ENCODE data around the gene INSIG1.

Gene INSIG1

GRCh38 chr7:155323001-155323638 lies 25.4 kb downstream of the INSIG1 start:
- Histone ChIP-seq H3K4me3 (ENCODE audit: low read depth in 1 of 2, low read length in 2 of 2) (no peak overlapping the region), H3K9ac (ENCODE audit: low read length) (no peak overlapping the region), H3K27ac (ENCODE audit: low read depth, low read length) (no peak overlapping the region), H3K4me1 (ENCODE audit: insufficient read depth, low read length) (no peaks in the 10 kb centered on the region), H3K9me3 (ENCODE audit: low read length) (no peaks in the 10 kb centered on the region), H3K27me3 (ENCODE audit: control insufficient read depth in 1 of 2, insufficient read depth in 2 of 2, low read length in 2 of 2) (peaks cover 0 to 3% of the 10 kb centered on the region in 2 donors), H3K36me3 (ENCODE audit: insufficient read depth, low read length) (no peaks in the 10 kb centered on the region)

DNA sequence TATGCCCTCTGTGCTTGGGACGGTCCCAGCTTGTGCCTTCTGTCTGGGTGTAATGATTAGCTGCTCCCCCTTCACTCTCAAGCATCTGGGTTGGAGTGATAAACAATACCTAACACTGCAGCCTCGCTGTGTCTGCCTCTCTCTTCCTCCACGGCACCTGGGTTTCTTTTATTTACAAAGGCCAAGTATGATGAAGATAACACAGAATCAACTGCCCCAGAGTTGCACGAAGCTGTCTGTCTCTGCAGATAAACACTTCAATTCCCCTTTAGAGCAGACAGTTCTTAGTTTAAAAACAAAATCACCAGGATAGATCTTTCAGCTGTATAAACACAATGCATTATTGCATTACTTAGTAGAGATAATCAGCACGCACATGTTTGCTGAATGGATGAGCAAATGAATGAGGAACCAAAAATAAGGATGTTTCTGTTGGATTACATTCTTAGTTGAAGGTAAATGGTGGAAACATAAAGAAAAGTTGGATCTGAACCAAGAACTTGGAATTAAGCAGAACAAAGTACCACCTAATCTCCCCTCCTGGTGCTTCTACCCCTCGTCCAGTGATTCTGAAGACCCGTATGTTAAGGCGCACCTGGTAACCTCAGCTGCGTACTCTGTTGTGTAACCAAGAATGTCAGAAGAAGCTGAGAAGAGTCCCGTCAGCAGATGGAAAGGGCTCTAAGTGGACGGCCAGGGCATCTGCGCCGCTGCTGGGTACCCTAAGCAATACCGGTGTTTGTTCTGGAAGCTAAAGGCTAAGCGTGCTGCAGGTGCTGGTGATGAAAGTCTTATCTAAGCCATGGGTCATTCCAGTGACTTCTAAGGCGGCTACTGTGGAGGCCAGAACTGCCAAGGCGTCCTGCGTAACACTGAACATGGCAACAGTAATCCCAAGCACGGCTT lies 26.6 kb downstream of the INSIG1 start:
- no peak overlapping the region for H3K4me3 ChIP-seq (ENCODE audit: low read depth in 1 of 2, low read length in 2 of 2)
- H3K27me3 ChIP-seq (ENCODE audit: control insufficient read depth in 1 of 2, insufficient read depth in 2 of 2, low read length in 2 of 2), result peaks cover 0 to 3% of the 10 kb centered on the region in 2 donors
- no peaks in the 10 kb centered on the region for H3K36me3 ChIP-seq (ENCODE audit: insufficient read depth, low read length)
- H3K27ac ChIP-seq (ENCODE audit: low read depth, low read length), result no peak overlapping the region
- no peaks in the 10 kb centered on the region for H3K4me1 ChIP-seq (ENCODE audit: insufficient read depth, low read length)
- no peaks in the 10 kb centered on the region for H3K9me3 ChIP-seq (ENCODE audit: low read length)
- H3K9ac ChIP-seq (ENCODE audit: low read length), result no peak overlapping the region

GRCh38 chr7:155324918-155325235 lies 27.2 kb downstream of the INSIG1 start:
- H3K36me3 ChIP-seq (ENCODE audit: insufficient read depth, low read length), result no peaks in the 10 kb centered on the region
- H3K27me3 ChIP-seq (ENCODE audit: control insufficient read depth in 1 of 2, insufficient read depth in 2 of 2, low read length in 2 of 2), result peaks cover 0 to 3% of the 10 kb centered on the region in 2 donors
- no peak overlapping the region for H3K9ac ChIP-seq (ENCODE audit: low read length)
- H3K4me1 ChIP-seq (ENCODE audit: insufficient read depth, low read length), result no peaks in the 10 kb centered on the region
- H3K9me3 ChIP-seq (ENCODE audit: low read length), result no peaks in the 10 kb centered on the region
- no peak overlapping the region for H3K27ac ChIP-seq (ENCODE audit: low read depth, low read length)
- H3K4me3 ChIP-seq (ENCODE audit: low read depth in 1 of 2, low read length in 2 of 2), result no peak overlapping the region

- Histone ChIP-seq H3K9me3 (ENCODE audit: low read length) (no peaks in the 10 kb centered on the region), H3K27ac (ENCODE audit: low read depth, low read length) (no peak overlapping the region), H3K4me3 (ENCODE audit: low read depth in 1 of 2, low read length in 2 of 2) (no peak overlapping the region), H3K9ac (ENCODE audit: low read length) (no peak overlapping the region), H3K4me1 (ENCODE audit: insufficient read depth, low read length) (no peaks in the 10 kb centered on the region), H3K27me3 (ENCODE audit: control insufficient read depth in 1 of 2, insufficient read depth in 2 of 2, low read length in 2 of 2) (peaks cover 0 to 3% of the 10 kb centered on the region in 2 donors), H3K36me3 (ENCODE audit: insufficient read depth, low read length) (no peaks in the 10 kb centered on the region)
Measured at GRCh38 chr7:155326385-155326784, 28.7 kb downstream of the INSIG1 start.

DNA sequence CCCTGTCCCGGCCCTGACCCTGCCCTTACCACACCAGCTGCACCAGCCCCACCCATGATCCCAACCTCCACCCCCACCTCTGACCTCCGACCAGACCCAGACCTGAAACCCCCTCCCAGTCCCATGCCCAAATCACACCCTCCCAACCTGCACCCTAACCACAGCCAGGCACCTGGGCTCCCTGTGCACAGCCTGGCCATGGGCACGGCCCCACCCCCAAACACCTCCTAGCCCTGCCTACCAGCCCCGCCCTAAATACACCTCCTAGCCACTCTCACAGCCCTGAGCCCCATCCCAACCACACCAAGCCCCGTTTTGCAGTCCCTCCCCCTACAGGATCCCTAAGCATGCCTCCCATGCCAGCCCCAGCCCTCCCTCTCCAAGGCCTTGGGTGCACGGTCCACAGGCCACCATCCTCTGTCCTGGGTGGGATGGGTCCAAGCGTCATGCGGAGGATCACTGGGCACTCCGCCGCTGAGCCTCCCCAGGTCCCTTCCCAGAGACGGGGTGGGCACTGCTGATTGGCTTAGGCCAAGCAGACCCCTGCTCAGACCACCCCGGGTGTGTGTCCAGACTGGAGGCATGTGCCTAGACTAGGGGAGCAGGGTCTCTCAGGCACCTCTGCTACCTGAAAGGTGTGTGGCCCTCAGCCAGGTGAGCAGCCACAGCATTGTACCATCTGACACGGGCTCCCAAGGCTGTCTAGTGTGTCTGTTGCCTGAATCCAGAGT lies 30.1 kb downstream of the INSIG1 start:
- Histone ChIP-seq H3K9ac (ENCODE audit: low read length) (no peak overlapping the region), H3K4me1 (ENCODE audit: insufficient read depth, low read length) (no peaks in the 10 kb centered on the region), H3K27ac (ENCODE audit: low read depth, low read length) (no peak overlapping the region), H3K9me3 (ENCODE audit: low read length) (no peaks in the 10 kb centered on the region), H3K4me3 (ENCODE audit: low read depth in 1 of 2, low read length in 2 of 2) (no peak overlapping the region), H3K36me3 (ENCODE audit: insufficient read depth, low read length) (no peaks in the 10 kb centered on the region), H3K27me3 (ENCODE audit: control insufficient read depth in 1 of 2, insufficient read depth in 2 of 2, low read length in 2 of 2) (no peaks in the 10 kb centered on the region)

GRCh38 chr7:155329225-155329624 lies 31.5 kb downstream of the INSIG1 start:
- Histone ChIP-seq H3K9ac (ENCODE audit: low read length) (no peak overlapping the region), H3K9me3 (ENCODE audit: low read length) (no peaks in the 10 kb centered on the region), H3K4me3 (ENCODE audit: low read depth in 1 of 2, low read length in 2 of 2) (no peak overlapping the region), H3K4me1 (ENCODE audit: insufficient read depth, low read length) (no peaks in the 10 kb centered on the region), H3K36me3 (ENCODE audit: insufficient read depth, low read length) (no peaks in the 10 kb centered on the region), H3K27me3 (ENCODE audit: control insufficient read depth in 1 of 2, insufficient read depth in 2 of 2, low read length in 2 of 2) (no peaks in the 10 kb centered on the region), H3K27ac (ENCODE audit: low read depth, low read length) (no peak overlapping the region)

DNA sequence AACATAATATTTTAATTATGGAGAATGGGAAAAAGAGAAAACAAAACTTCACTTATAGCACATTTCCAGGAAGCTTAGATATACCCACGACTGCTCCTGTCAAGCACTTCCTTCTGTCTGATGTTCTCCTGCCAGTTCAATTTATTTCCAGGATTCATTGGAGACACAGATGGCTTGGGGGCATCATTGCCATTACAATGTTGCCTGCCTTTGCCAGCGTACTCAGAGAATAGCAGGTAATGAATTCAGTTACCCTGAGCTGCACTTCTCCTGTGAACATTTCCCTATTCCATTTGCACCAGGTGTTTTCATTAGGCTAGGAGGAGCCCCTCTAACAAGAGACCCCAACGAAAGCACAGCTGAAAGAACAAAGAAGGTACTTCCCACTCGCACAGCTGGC lies 33.7 kb downstream of the INSIG1 start:
- Histone ChIP-seq H3K4me1 (ENCODE audit: insufficient read depth, low read length) (no peaks in the 10 kb centered on the region), H3K36me3 (ENCODE audit: insufficient read depth, low read length) (no peaks in the 10 kb centered on the region), H3K9me3 (ENCODE audit: low read length) (no peaks in the 10 kb centered on the region), H3K4me3 (ENCODE audit: low read depth in 1 of 2, low read length in 2 of 2) (no peak overlapping the region), H3K27ac (ENCODE audit: low read depth, low read length) (no peak overlapping the region), H3K9ac (ENCODE audit: low read length) (no peak overlapping the region), H3K27me3 (ENCODE audit: control insufficient read depth in 1 of 2, insufficient read depth in 2 of 2, low read length in 2 of 2) (no peaks in the 10 kb centered on the region)

- Histone ChIP-seq H3K9ac (ENCODE audit: low read length) (no peak overlapping the region), H3K4me3 (ENCODE audit: low read depth in 1 of 2, low read length in 2 of 2) (no peak overlapping the region), H3K9me3 (ENCODE audit: low read length) (no peaks in the 10 kb centered on the region), H3K36me3 (ENCODE audit: insufficient read depth, low read length) (no peaks in the 10 kb centered on the region), H3K27me3 (ENCODE audit: control insufficient read depth in 1 of 2, insufficient read depth in 2 of 2, low read length in 2 of 2) (peaks cover 0 to 5% of the 10 kb centered on the region in 2 donors), H3K27ac (ENCODE audit: low read depth, low read length) (no peak overlapping the region), H3K4me1 (ENCODE audit: insufficient read depth, low read length) (no peaks in the 10 kb centered on the region)
Measured at GRCh38 chr7:155333346-155334234, 35.9 kb downstream of the INSIG1 start.

DNA sequence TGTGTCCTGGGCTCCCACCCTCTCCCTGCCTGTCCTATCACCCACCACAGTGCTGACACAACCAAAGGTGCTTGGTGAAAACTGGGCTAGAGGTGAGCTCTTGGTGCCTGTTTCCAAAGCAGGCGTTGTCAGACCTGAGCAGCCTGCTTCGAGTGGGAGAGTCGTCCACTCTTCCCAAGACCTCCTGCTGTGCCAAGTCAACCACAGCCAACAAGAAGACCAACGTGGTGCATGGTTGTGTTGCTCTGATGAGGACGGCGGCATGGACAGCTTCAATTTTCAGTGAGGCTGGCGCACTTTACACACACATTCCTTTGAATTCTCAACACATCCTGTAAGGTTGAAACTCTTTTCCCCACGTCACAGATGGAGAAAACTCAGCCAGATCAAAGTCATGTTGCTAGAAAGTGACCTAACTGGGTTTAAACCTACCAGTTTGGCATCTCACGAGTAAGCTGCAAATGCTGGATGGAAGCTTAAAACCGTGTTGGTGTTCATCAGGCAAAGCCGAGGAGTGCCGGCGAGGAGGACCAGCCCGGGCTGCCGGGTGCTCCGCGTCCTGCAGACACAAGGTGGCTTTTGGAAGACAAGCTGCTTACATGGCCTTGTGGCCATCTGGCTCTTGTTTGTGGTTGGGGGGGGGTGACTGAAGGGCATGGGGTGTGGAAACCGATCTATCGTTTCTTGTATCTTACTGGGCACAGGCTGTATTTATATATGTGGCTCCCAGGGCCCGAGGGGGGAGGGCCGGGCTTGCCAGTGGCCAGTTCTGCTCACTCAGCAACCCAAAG lies 39.3 kb downstream of the INSIG1 start:
- Histone ChIP-seq H3K4me1 (ENCODE audit: insufficient read depth, low read length) (no peaks in the 10 kb centered on the region), H3K4me3 (ENCODE audit: low read depth in 1 of 2, low read length in 2 of 2) (no peak overlapping the region), H3K27ac (ENCODE audit: low read depth, low read length) (no peak overlapping the region), H3K36me3 (ENCODE audit: insufficient read depth, low read length) (no peaks in the 10 kb centered on the region), H3K27me3 (ENCODE audit: control insufficient read depth in 1 of 2, insufficient read depth in 2 of 2, low read length in 2 of 2) (peaks cover 0 to 11% of the 10 kb centered on the region in 2 donors), H3K9me3 (ENCODE audit: low read length) (no peaks in the 10 kb centered on the region), H3K9ac (ENCODE audit: low read length) (no peak overlapping the region)

- Histone ChIP-seq H3K9ac (ENCODE audit: low read length) (no peak overlapping the region), H3K27me3 (ENCODE audit: control insufficient read depth in 1 of 2, insufficient read depth in 2 of 2, low read length in 2 of 2) (peaks cover 0 to 11% of the 10 kb centered on the region in 2 donors), H3K36me3 (ENCODE audit: insufficient read depth, low read length) (no peaks in the 10 kb centered on the region), H3K9me3 (ENCODE audit: low read length) (no peaks in the 10 kb centered on the region), H3K4me1 (ENCODE audit: insufficient read depth, low read length) (no peaks in the 10 kb centered on the region), H3K27ac (ENCODE audit: low read depth, low read length) (no peak overlapping the region), H3K4me3 (ENCODE audit: low read depth in 1 of 2, low read length in 2 of 2) (no peak overlapping the region)
Measured at GRCh38 chr7:155337946-155338631, 40.4 kb downstream of the INSIG1 start.

Data from muscle layer of colon (tissue), 2 donors.